ENCODE measurements around the gene LRP5.
"Not testable (repeated sequence)": the region's sequence is repeated elsewhere in the genome, so short reads cannot be mapped to it uniquely, and the experiment has no call there.

LRP5 gene

DNA sequence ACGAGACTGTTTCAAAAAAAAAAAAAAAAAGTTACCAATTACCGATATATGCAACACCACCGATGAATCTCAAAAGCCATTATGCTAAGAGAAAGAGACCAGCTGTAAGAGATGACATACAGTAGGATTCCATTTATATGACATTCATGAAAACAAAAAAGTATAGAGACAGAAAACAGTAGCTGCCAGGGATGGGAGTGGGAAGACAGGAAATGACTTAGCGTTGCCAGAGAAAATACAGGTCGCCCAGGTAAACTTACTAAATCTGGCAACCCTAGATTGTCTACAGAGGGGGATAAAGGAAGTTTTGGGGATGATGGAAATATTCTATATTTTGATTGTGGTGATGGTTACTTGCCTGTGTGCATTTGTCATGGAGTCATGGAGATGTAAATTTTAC is 32.7 kb upstream of the LRP5 start:
- no peak overlapping the region for H3K9ac ChIP-seq
- H3K36me3 ChIP-seq (ENCODE audit: insufficient read depth): no peaks in the 10 kb centered on the region
- no peaks in the 10 kb centered on the region for H3K4me1 ChIP-seq (ENCODE audit: low read depth, poor library complexity, severe bottlenecking)
- no peak overlapping the region for H3K4me3 ChIP-seq (IDR thresholded peaks at IDR 0.05; ENCODE audit: insufficient read depth, low read depth, low read length)
- no peak overlapping the region for H2AFZ ChIP-seq (ENCODE audit: low read depth)
- H3K4me2 ChIP-seq: no peak overlapping the region
- H4K20me1 ChIP-seq (ENCODE audit: insufficient read depth): no peaks in the 10 kb centered on the region
- no peak overlapping the region for H3K27ac ChIP-seq
- no peaks in the 10 kb centered on the region for H3K27me3 ChIP-seq (ENCODE audit: insufficient read depth, low read depth)
- TF ChIP-seq, protein P1, sequence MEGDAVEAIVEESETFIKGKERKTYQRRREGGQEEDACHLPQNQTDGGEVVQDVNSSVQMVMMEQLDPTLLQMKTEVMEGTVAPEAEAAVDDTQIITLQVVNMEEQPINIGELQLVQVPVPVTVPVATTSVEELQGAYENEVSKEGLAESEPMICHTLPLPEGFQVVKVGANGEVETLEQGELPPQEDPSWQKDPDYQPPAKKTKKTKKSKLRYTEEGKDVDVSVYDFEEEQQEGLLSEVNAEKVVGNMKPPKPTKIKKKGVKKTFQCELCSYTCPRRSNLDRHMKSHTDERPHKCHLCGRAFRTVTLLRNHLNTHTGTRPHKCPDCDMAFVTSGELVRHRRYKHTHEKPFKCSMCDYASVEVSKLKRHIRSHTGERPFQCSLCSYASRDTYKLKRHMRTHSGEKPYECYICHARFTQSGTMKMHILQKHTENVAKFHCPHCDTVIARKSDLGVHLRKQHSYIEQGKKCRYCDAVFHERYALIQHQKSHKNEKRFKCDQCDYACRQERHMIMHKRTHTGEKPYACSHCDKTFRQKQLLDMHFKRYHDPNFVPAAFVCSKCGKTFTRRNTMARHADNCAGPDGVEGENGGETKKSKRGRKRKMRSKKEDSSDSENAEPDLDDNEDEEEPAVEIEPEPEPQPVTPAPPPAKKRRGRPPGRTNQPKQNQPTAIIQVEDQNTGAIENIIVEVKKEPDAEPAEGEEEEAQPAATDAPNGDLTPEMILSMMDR (conservative IDR thresholded peaks at IDR 0.05; ENCODE audit: low read depth, low read length): no peak
- H3K79me2 ChIP-seq (ENCODE audit: insufficient read depth, low read depth): no peaks in the 10 kb centered on the region

DNA sequence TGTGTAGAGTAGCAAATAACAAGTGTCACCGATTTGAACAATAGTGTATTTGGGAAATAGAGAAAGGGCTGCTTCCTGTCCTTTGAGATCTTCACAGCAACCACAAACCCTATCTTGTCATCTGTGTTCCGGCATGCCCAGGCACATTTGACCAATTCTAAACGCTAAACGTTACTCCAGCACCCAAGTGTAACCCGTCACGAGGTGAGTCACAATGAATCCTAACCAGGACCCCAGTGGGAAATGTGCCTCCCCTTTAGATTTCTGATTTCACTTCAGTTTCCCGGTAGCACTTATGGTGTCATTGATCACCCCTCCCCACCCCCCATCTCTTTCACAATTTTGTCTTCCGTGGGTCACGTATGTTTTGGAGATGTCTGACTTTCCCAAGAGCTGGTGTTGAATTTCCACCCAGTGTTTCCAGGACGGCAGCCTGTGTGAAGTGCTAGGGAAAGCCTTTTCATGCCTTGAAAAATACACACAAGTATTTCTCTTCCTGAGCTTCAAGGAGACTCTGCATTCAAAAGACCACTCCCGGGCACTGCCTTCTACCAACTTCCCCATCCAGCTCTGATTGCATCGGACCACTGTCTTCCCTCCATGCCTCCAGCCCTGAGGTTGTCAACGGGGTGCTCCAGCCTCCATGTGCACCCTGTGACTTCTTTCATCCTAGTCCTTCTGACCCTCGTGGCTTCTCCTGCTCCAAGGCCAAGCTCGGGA is 30.1 kb upstream of the LRP5 start:
- Histone ChIP-seq H3K4me3 (IDR thresholded peaks at IDR 0.05; ENCODE audit: insufficient read depth, low read depth, low read length) (no peak overlapping the region), H3K27ac (no peak overlapping the region), H2AFZ (ENCODE audit: low read depth) (no peak overlapping the region), H3K79me2 (ENCODE audit: insufficient read depth, low read depth) (no peaks in the 10 kb centered on the region), H3K36me3 (ENCODE audit: insufficient read depth) (no peaks in the 10 kb centered on the region), H3K9ac (no peak overlapping the region), H3K4me2 (no peak overlapping the region), H4K20me1 (ENCODE audit: insufficient read depth) (no peaks in the 10 kb centered on the region), H3K4me1 (ENCODE audit: low read depth, poor library complexity, severe bottlenecking) (no peaks in the 10 kb centered on the region), H3K27me3 (ENCODE audit: insufficient read depth, low read depth) (no peaks in the 10 kb centered on the region)
- TF ChIP-seq, protein P1 (conservative IDR thresholded peaks at IDR 0.05; ENCODE audit: low read depth, low read length): no peak

DNA sequence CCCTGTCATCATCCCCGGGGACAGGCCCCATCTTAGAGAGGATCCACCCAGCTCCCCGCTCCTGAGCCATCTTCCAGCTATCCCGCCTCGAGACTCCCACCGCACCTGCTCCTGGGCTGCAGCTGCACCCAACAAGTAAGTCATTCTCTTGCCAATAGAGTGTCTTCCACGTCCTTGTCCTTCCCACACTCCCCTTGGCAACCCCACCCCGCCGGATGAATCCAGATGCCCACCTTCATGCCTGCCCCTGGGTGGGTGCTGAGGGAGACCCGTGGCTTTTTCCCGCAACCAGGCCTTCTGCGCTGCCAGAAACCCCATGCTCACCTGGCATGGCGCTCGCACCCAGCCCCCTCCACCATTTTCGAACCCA is 29.5 kb upstream of the LRP5 start:
- no peak overlapping the region for H3K4me2 ChIP-seq
- no peaks in the 10 kb centered on the region for H3K4me1 ChIP-seq (ENCODE audit: low read depth, poor library complexity, severe bottlenecking)
- H3K27me3 ChIP-seq (ENCODE audit: insufficient read depth, low read depth): no peaks in the 10 kb centered on the region
- TF ChIP-seq, protein P1 (conservative IDR thresholded peaks at IDR 0.05; ENCODE audit: low read depth, low read length): no peak
- H4K20me1 ChIP-seq (ENCODE audit: insufficient read depth): no peaks in the 10 kb centered on the region
- no peaks in the 10 kb centered on the region for H3K36me3 ChIP-seq (ENCODE audit: insufficient read depth)
- H2AFZ ChIP-seq (ENCODE audit: low read depth): no peak overlapping the region
- no peaks in the 10 kb centered on the region for H3K79me2 ChIP-seq (ENCODE audit: insufficient read depth, low read depth)
- H3K27ac ChIP-seq: no peak overlapping the region
- H3K4me3 ChIP-seq (IDR thresholded peaks at IDR 0.05; ENCODE audit: insufficient read depth, low read depth, low read length): no peak overlapping the region
- no peak overlapping the region for H3K9ac ChIP-seq

DNA sequence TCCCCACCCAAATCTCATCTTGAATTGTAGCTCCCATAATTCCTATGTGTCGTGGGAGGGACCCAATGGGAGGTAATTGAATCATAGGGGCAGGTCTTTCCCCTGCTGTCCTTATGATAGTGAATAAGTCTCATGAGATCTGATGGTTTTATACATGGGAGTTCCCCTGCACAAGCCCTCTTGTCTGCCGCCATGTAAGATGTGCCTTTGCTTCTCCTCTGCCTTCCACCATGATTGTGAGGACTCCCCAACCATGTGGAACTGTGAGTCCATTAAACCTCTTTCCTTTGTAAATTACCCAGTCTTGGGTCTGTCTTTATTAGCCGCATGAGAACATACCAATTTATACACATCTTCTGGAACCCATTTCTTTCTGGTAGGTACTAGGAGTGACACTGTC is 27.8 kb upstream of the LRP5 start:
- not testable (repeated sequence) for H3K36me3 ChIP-seq (ENCODE audit: insufficient read depth); H3K4me1 ChIP-seq (ENCODE audit: low read depth, poor library complexity, severe bottlenecking); H2AFZ ChIP-seq (ENCODE audit: low read depth); H3K79me2 ChIP-seq (ENCODE audit: insufficient read depth, low read depth); H3K27me3 ChIP-seq (ENCODE audit: insufficient read depth, low read depth); H3K4me3 ChIP-seq (IDR thresholded peaks at IDR 0.05; ENCODE audit: insufficient read depth, low read depth, low read length); H3K4me2 ChIP-seq; H3K9ac ChIP-seq; H4K20me1 ChIP-seq (ENCODE audit: insufficient read depth); H3K27ac ChIP-seq

DNA sequence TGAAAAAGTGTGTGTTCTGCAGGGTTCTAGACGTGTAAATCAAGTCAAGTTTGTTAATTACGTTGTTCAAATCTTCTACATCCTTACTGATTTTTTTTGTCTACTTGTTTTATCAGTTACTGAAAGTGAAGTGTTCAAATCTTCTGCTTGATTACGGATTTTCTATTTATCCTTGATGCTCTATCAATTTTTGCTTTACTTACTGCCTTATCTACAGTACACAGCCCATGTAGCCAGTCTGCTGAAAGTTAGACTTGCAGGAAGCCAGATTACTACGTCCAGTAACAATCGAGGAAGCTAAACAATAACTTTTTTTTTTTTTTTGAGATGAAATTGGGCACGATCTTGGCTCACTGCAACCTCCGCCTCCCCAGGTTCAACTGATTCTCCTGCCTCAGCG is 25.0 kb upstream of the LRP5 start:
- TF ChIP-seq, protein P1 (conservative IDR thresholded peaks at IDR 0.05; ENCODE audit: low read depth, low read length): no peak
- no peaks in the 10 kb centered on the region for H3K27me3 ChIP-seq (ENCODE audit: insufficient read depth, low read depth)
- H3K36me3 ChIP-seq (ENCODE audit: insufficient read depth): no peaks in the 10 kb centered on the region
- H3K79me2 ChIP-seq (ENCODE audit: insufficient read depth, low read depth): no peaks in the 10 kb centered on the region
- no peak overlapping the region for H2AFZ ChIP-seq (ENCODE audit: low read depth)
- H3K27ac ChIP-seq: no peak overlapping the region
- no peaks in the 10 kb centered on the region for H4K20me1 ChIP-seq (ENCODE audit: insufficient read depth)
- no peak overlapping the region for H3K4me3 ChIP-seq (IDR thresholded peaks at IDR 0.05; ENCODE audit: insufficient read depth, low read depth, low read length)
- H3K9ac ChIP-seq: no peak overlapping the region
- no peaks in the 10 kb centered on the region for H3K4me1 ChIP-seq (ENCODE audit: low read depth, poor library complexity, severe bottlenecking)
- no peak overlapping the region for H3K4me2 ChIP-seq

Measured in KMS-11 (cell line).